Measurements from ENCODE around the gene RERE.

Gene RERE

DNA sequence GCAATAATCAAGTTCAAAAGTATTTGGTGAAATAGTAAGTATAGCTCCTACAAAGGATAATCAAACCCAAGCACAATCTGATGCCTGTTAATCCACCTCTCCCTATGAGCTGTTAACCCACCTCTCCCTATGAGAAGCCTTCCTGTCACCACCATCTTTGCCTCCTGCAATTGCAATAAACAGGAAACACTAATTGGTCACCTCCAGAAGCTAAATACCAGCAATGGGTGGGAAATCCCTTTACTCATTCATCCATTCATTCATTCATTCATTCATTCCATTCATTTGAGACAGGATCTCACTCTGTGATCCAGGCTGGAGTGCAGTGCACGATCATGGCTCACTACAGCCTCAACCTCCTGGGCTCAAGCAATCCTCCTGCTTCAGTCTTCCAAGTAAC, 132.8 kb downstream of the RERE start:
- no peak for DNase-seq

DNA sequence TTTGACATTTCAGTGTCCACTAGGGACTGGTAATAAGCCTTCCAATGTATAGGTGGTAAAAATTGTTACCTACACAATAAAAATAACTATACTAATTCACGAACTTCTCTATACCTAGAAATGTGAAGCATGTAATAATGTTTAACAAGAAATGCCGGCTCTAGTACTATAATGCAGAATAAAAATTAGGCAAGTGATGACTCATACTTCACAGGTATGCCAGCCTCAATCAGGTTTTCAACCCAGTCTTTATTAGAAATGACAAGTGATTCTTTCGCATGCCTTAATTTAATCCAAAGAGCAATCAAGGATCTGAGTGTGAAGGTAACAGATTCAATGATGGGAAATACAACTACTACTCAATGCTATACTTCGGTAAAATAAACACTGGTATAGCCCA, 134.9 kb downstream of the RERE start:
- DNase-seq = no peak

DNA sequence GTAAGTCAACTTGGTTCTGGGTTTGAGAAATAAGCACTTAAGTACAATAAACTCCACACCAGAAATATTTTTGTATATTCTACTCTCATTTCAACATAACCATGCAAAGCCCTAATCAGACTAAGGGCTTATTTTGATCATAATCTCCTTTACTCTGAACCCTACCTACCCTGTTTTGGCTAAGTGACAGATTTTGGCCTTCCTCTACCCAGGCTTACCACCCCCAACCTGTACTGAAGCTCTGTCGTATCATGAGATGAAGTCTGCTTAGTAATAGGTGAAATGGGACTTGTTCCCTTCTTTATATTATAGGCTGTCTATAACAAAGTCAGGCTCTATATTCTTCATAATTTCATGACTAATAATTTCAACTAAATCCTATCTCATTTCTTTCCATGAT, 135.5 kb downstream of the RERE start:
- DNase-seq = no peak

DNA sequence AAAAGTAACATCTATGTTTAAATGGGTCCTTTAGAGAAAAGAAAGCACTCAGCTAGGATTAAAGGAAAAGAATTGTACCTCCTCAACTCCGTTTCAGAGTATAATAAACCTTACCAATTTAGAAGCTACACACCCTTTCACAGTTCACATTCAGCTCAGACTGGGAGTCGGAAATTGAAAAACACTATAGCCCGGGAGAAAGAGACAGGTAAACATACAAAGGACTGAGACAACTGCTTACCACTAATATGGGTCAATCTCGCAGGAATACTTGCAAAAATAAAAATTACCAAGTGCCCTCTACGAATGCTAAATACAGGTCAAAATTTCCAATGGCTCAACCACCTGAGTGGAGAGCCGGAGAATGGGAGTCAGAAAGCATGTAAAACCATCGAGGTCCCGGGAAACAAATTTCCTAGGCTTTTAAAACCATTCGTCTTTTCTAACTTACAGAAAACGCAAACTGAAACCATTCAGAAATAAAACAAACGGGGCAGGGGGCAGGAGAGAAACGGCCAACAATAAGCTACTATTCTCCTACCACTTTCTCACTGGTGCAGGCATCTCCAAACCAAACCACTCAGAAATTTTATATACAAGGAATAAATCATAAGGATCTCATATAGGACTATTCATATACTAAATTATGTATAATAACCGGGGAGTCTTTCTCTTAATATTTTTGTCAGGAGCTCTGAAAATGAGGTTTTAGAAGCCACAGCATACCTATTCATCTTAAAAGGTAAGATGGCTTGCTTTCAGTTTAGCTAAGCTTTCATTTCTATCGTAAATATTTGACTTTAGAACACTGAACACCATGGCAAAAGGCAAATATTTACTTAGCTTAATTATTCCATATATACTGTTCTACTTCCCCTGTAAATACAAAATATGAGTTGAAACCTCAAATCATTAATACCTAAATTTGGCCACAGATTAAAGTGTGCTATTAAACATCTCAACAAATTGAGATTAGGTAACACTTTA, 136.5 kb downstream of the RERE start:
- DNase-seq = no peak

DNA sequence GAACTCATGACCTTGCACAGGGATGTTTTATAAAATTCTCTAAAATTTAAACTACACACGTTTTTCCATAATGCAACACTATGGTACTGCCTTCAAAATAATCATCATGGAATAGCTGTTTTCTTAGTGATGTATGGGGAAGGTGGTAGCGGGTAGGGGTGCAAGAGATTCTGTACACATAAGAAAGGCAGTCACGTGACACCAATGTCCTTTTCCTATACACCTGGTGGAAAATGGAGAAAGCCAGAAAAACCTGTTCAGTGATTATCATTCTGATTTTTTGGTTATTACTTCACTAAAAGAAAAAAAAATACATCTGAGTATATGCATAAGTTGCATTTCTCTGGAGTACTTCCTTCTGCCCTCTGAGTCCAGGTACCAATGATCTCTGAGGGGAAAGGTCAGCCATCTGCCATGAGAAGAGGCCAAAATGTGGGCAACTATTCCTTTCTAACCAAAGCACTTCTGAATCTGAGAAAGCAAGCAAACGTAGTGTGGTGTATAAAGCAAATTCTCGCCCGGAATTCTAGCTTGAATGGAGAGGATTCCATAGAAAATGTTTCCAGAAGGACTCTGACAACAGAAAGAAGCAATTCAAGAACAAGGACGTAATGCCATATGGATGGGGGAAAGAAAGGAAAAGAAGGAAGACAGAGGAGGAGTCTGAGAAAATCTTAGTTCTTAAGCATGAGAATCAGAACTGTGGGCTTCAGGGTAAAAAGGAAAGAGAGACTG, 137.3 kb downstream of the RERE start:
- DNase-seq = no peak

DNA sequence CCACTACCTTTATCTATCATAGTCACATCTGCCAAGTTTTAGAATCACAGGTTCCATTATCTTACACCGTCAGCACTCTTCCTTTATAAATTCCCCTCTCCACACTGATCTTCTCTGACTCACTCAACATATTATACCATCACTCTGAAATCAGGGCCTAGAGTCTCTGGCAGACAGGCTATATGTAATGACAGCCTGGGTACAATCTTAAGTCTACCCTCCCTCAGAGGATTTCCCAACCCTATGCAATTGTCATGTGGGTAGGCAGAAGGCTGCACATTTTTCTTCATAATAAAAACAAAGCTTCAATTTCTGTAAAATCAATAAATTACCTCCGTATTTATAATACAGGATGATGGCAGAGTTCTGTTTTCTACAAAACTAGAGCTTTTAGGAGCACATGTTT, 138.0 kb downstream of the RERE start:
- peak; percentile 31 for DNase-seq

DNA sequence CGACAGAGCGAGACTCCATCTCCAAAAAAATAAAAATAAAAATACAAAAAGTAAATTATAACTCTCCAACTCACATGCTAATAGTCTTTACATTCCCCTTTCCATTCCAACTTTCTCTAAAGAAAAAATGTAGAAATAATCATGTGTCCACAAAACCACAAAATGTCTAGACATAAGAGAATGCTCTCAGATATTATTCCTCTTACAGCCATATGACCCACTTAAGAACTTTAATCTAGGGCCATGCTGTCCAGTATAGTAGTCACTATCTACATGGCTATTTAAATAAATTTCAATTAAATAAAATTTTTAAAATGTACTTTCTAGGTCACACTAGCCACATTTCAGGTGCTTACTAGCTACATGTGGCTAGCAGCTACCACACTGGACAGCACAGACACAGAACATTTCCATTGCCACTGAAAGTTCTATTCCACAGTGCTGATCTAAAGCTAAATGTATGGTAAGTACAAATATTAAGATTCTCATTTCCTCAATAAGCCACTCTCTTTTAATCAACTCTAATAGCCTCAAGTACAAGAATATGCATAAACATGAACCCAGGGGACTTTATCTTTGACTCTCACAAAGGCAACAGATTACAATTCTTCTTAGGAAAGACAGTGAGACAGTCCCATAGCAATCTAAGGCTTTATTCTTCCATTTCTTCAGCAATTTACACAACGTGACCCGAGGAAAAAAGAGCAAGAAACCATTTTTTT, 138.6 kb downstream of the RERE start:
- DNase-seq = no peak

DNA sequence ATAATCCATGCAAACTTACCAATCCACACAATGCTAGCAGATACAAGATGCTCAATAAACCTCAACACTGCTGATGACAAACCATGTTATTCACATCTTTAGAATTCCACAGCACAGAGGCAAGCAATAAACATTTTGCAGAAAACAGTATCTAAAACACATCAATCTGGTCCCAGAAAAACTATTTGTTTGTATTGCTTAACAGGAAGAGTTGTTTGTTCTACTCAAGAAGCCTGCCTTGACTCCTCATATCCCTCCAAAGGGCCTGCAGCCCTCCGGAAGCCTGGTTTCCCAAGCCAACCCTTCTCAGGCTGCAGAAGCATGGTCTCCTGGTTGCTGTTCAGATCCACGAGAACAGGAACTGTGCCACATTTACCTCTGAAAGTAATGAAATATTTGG, 139.7 kb downstream of the RERE start:
- DNase-seq = no peak

DNA sequence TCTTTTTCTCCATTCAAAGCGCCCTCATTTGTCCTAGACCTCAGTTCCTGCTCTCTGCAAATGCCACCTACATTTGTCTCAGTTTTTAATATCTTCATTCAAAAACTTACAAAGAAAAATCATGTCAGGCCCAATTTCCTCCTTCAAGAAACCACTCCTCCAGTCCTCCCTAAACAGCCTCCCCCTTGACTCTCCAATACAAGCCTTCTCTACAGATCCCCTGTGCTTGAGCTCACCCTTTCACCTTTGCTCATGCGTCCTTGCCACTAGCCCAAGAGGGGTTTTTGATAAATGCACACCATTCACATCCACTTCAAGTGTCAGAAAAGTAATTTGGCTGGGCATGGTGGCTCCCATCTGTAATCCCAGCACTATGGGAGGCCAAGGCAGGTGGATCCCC, 140.6 kb downstream of the RERE start:
- no peak for DNase-seq

DNA sequence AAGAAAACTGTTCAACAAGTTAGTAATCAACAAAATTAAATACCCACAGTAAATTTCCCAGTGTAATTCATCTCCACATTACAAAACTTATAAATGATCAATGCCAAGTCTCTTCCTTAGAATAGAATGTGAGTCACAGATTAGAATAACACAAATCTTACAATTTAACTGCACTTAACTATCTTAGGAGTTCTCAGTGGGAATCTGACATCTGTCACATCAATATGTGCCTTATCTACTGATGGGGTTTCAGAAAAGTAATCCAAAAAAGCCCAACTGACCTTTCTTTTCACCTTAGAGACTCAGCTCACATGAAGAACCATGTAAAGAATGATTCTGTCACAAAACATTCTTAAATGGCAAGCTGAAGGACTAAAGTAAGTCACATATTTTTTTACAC, 141.4 kb downstream of the RERE start:
- DNase-seq = no peak

DNA sequence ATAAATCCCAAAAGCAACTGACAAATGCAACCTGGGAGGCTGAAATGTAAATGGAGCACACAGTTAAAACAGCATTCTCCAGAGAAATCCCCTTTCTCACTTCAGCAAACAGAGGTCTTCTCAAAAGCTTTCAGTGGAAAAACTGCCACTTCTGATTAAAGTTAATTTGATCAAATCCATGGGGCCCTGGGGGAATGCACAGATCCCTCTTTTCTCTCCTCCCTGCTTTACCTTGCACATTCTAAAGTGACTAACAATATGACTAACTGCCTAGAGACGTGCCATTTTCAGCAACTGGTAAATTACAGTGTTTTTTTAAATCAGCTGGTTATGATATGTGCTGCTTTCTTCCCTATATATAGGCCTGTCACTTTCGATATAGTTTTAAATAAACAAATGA, 142.5 kb downstream of the RERE start:
- DNase-seq = no peak

DNA sequence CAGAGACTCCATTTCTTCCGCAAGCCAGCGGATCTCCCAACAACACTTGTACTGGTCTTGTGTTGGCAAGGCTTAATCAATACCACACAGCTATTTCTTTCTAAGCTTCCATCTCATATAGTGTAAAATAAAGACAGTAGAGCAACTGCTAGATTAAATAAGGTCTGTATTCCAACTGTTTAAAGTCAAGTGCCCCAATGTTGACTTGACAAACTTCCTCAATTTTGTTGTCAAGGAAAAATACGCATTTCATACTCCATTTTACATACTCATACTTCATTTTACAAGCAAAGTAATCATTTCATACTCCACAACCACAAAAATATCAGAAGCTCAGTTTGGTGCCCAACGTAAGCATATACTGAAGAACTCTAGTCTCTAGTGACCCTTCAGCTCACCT, 143.0 kb downstream of the RERE start:
- DNase-seq = no peak

DNA sequence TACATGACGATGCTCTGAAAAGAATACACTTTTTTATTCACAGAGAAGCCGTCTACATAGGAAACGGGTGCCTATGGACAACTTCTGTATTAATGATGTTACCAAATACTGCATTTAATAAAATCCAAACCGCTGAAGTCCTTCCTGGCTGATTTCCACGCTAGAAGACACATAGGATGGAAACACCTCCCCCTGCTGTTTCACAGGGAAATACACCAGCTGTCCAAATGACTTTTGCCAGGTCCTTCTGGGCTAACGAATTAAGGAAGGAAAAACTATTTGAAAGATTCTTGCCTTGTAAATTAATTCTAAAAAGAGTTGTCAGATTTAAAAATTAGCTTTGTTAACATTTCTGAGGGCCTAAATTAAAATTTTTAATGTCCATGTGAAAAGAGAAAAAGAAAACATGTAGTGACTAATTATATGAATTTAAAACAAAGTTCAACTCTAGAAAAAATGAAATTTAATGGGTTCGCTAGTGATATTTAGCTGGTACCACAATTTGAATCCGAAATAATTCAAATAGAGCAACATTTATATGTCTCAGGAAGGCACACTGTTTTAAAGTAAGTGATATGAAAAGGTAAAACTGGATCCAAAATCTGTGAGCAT, 146.0 kb downstream of the RERE start:
- DNase-seq = peak; percentile 34

DNA sequence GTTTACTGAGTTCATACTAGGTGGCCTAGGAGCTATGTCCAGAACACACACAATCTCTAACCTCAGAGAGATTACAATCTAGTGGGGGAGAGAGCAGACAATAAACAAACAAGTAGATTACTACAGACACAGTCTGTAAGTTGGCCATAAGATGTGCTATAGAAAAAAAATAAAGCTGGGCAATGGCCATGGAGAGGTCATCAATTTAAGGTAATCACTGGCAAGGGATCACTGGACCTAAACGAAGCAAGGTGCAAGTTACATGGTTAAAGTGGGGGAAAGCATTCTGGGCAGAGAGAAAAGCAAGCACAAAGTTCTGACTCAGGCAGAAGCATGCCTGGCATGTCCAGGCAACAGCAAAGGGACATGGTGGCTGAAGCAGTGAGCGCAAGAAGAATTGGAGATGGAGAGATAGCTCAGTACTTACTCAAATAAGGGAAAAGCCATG, 147.0 kb downstream of the RERE start:
- DNase-seq = no peak

DNA sequence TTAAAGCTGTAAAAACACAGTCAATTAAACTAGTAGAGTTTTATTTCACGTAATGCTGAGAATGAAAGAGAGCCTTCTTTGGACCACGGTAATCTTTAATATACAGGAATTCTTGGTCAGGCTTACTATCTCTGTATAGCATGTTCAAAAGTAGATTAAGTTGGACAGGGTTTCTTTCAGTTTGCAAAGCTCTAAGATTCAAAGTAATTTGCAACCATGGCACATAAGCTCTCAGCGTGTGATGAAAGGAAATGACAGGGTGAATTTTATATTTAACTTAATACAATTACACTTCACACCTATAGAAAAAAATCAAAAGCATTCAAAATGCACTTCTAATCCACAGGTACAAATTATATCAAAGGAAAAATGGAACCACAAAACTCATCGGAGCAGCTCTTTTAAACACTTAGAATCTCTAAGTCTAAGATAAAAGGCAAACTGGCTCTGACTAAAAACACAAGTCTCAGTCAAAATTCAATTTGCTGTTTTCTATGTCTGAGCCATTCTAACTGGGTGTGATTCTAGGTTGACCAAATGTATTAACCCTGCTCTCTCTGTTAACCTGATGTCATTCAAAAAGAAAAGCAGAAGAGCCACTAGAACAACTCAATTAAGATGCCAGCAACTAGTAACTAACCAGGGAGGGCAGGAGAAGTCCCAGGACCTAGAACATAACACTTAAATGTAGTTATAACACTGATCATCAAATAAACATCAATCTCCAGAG, 147.7 kb downstream of the RERE start:
- DNase-seq = no peak

DNA sequence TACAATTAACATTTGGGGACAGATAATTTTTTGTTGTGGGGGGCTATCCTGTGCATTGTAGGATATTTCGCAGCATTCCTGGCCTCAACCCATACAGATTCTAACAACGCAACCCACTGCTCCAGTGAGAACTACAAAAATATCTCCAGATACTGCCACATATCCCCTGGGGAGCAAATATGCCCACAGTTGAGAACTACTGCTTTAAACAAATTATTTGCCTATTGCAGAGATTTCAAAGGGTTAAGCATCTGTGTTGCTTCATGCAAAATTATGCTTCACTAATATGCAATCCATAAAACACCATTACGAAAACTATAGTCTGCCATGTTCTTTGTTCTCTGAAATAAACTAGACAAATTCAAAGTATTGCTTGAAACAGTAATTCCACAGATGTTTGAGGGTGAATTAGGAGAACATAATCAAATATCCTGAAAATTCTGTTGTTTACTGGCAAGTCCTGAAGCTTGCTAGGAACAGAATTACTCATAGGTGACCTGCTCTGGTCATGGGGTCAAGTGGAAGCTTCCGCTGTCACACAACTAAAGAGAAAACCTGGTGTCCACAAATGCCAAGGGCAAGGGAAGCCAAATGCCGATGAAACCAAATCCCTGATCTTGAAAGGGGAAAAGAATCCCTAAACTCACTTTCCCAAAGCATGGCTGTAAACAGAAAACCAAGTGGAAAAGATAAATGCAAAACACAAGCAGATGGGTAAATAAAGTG, 149.4 kb downstream of the RERE start:
- DNase-seq = no peak

DNA sequence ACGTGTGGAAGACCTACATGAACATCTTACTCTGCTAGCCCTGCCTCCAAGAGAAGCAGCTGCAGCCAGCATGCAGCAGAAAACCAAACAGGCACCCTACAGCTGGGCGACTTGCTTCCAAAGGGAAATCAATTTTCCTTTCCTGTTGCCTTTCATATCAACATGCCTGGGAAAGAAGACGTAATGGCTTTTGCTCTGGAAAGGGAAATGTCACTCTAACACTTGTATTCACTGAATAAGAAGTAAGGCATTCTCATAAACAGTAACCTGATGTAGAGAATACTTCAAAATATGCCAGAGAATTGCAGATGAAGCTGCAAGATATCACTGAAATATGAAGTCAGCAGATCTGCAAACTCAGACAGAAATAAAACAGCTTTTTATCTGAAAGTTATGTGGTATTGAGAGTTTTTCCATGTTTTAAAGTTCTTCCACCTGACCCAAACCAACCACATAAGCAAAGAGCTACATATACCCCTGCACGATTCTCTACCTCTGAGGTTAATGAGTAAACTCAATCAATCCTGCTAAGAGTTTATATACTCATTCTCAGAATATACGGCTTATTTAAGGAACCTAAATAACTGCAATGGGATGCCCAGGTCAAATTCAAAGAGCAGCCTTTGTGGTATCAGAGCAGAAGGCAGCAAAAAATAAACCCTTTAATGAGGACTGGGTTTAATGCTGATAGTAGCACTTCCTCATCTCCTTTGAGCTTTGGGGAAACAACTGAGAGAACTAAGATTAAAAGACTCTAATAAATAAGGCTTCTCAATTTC, 150.9 kb downstream of the RERE start:
- DNase-seq = no peak

DNA sequence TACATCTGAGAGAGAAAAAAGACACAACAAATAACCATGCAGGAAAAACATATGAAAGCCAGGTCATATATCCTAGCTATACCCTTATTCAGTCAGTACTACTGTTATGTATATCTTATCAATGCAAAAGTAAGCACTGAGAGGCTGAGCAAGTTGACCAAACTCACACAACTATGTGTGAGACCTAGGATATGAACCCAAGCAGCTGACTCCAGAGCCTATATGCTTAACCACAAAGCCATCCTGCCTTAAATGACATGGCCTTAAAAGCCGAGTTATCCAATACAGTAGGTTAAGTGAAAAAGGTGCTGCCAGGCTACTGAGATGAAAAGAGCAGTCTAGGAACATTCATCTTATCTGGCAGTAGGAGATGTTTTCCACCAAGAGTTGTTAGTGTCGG, 151.6 kb downstream of the RERE start:
- DNase-seq = no peak

DNA sequence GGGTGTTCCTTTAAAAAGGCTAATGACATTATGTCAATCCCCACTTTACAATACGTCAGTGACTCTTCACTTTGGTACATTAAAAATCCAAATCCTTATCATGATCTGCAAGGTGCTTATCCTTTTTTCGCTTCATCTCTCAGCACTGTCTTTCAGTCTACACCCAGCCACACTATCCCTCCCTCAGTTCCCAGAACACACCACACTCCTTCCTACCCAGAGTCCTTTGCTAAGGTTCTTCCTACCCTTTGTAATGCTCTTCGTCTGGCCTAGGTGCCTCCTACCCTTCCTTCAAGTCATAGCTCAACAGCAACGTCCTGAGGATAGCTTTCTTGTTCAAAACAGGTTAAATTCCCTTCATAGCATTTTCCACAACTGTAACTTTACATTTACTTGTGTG, 152.6 kb downstream of the RERE start:
- no peak for DNase-seq

DNA sequence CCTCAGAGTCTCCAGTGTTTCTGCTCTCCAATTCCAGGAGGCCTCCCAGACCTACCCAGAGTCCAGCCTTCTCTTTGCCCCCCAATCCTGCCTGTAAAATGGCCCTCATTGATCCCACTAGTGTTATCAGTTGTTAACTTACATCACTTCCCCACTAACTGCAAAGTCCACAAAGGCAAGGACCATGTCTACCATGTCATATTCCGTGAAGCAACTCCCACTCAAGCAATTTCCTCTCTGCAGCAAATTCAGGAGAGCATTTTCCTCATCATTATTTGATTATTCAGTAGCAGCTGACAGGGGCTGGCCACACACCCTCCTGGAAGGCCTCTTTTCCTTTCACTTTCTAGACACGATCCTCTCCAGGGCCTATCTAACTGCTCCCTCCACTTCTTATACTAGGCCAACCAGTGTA, 153.5 kb downstream of the RERE start:
- DNase-seq = no peak
